Activated CD4-positive, CD25-positive, alpha-beta regulatory T cell treated with anti-CD3 and anti-CD28 coated beads, Interleukin-2, amount 50 U/mL, for 72 hours (primary cell): ENCODE measurements around the gene WDR77.

ENCODE experiments used
- DNase-seq: peaks from one replicate; pipeline ENCODE4 v3.0.0; 2021

WDR77 gene

GRCh38 chr1:111424281-111424680 is 24.8 kb downstream of the WDR77 start:
- no peak for DNase-seq

- DNase-seq, result no peak
Observed at GRCh38 chr1:111422546-111423391, 26.3 kb downstream of the WDR77 start.

GRCh38 chr1:111420377-111420776 is 28.7 kb downstream of the WDR77 start:
- no peak for DNase-seq

GRCh38 chr1:111419037-111419436 is 30.0 kb downstream of the WDR77 start:
- no peak for DNase-seq

GRCh38 chr1:111417755-111418154 is 31.3 kb downstream of the WDR77 start:
- no peak for DNase-seq

GRCh38 chr1:111415461-111415860 is 33.6 kb downstream of the WDR77 start:
- DNase-seq, result no peak

GRCh38 chr1:111414756-111415155 is 34.3 kb downstream of the WDR77 start:
- no peak for DNase-seq

- no peak for DNase-seq
Observed at GRCh38 chr1:111412839-111413238, 36.2 kb downstream of the WDR77 start.

GRCh38 chr1:111407301-111407700 is 41.8 kb downstream of the WDR77 start:
- DNase-seq, result no peak

GRCh38 chr1:111406321-111406768 is 42.7 kb downstream of the WDR77 start:
- no peak for DNase-seq

GRCh38 chr1:111404588-111404987 is 44.5 kb downstream of the WDR77 start:
- DNase-seq, result no peak

- DNase-seq, result no peak
Observed at GRCh38 chr1:111402083-111402482, 47.0 kb downstream of the WDR77 start.

GRCh38 chr1:111399792-111400610 is 49.1 kb downstream of the WDR77 start:
- peak; percentile 39 for DNase-seq

GRCh38 chr1:111392460-111392945 is 56.6 kb downstream of the WDR77 start:
- no peak for DNase-seq

- no peak for DNase-seq
Observed at GRCh38 chr1:111392042-111392441, 57.0 kb downstream of the WDR77 start.
